GM13977 (cell line): ENCODE results near the gene GBE1.

Experiments
- DNase-seq: peaks from one replicate; pipeline ENCODE4 v3.0.0; 2012; ENCODE audit warnings: low spot score
- in situ Hi-C: fragments of 300-500 bp; cut with MboI; formaldehyde crosslinking; loops from one replicate; pipeline ENCODE4 v1.12.0; 2022; ENCODE audit warnings: low sequenced_read_pairs, low pct_unique_long_range_greater_than_20kb, mixed read lengths, inconsistent platforms; ENCODE audit not compliant: unreplicated experiment
- TF ChIP-seq, protein P1 (sequence below): IDR thresholded peaks from 2 replicates; pipeline ENCODE4 v1.5.1; 2012; ENCODE audit warnings: mild to moderate bottlenecking, control low read depth; ENCODE audit not compliant: insufficient read depth; ENCODE audit errors: extremely low read depth, missing control alignments

Gene GBE1

DNA sequence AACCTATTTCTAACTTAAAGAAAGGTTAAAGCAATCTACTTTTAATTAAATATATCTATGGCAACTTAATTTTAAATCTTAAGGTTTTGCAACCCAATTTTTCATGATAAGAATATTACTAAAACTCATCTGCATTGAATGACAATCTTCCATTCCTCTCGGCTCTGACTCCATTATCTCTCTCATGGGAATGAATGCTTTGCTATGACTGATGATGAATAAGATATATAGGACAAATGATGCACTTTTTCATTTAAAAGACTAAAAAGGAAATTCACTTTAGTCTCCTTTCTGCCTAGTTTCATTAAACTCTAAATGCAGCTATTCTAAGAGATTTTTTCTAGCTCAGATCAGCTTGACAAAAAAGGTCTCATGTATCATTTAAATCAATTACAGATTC, 68.7 kb downstream of the GBE1 start:
- in situ Hi-C loops, result no loop called here
- no peak for DNase-seq
- TF ChIP-seq, protein P1, sequence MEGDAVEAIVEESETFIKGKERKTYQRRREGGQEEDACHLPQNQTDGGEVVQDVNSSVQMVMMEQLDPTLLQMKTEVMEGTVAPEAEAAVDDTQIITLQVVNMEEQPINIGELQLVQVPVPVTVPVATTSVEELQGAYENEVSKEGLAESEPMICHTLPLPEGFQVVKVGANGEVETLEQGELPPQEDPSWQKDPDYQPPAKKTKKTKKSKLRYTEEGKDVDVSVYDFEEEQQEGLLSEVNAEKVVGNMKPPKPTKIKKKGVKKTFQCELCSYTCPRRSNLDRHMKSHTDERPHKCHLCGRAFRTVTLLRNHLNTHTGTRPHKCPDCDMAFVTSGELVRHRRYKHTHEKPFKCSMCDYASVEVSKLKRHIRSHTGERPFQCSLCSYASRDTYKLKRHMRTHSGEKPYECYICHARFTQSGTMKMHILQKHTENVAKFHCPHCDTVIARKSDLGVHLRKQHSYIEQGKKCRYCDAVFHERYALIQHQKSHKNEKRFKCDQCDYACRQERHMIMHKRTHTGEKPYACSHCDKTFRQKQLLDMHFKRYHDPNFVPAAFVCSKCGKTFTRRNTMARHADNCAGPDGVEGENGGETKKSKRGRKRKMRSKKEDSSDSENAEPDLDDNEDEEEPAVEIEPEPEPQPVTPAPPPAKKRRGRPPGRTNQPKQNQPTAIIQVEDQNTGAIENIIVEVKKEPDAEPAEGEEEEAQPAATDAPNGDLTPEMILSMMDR, result no peak

DNA sequence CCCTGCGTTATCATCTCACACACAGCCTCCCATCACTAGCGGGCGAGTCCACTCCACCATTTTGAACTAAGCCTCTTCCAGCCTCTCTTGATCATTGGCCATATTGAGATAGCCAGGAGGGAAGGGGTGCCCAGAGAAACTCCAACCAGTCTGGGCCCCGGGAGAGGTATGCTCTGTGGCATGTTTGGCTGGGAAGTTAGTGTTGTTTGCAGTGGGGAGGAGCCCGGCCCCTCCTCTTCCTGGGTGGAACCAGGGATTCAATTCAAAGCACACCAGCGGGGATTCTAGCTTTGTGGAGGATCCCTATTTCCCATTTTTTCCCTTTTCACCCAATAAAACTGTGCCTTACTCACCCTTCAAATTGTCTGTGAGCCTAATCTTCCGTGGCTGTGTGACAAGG, 71.8 kb downstream of the GBE1 start:
- in situ Hi-C loops, result no loop called here
- TF ChIP-seq, protein P1, result no peak
- no peak for DNase-seq

DNA sequence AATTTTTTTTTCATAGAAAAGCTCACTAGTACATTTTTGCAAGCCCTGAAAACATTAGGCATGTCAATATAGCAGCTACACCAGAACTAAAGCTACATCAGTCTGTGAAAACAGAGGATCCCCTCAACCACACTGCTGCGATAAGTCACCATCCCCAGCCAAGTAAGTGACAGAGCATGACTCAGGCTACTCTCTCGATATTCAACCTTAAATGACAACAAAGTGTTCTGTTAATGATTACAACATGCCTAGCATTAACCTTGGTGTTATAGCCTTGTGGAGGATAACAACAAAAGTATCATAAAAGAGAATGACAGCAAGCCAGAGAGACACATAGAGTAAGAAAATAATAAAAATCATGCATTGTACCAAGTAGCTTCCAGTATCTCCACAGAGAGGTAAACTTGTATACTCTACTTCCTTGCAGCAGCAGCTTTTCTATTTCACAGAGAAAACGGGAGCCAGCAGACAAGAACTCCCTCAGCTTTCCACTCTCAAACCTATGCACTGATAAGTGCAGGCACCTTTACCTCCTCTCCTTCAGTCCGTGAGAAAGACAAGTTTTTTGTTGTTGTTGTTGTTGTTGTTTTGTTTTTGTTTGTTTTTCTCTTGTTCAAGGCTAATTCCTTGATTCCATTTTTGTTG, 76.6 kb downstream of the GBE1 start:
- in situ Hi-C loops, result no loop called here
- TF ChIP-seq, protein P1, result no peak
- DNase-seq, result no peak

DNA sequence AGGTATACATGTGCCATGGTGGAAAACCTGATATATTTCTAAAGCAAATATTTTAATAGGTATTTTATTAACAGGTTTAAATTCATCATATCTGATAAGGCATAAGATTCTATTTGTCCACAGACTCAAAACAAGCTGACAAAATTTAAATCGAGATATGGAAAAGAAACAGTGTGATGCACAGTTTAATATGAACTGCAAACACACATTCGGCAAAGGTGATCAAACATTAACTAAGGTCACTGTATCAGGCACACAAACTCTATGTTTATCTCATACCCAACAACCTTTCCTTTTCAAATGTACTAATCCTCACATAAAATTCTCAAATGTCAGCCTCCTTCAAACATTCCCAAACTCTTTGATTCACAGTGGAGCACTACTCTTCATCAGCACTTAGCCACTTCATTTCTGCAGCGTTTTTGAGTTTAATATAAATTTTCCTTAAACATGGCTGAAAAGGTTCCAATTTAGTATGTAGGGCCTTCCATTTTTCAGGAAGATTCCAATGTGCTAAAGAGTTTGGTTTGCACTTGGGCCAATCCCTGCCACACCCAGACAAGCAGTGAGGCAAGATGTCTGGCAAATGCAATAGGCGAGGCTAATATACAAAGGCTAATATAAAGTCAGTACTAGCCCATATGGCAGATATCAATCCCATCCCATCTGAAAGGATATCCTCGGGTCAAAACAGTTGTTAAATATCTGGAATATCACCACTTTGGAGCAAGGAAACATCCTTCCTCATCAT, 84.6 kb downstream of the GBE1 start:
- no peak for DNase-seq
- in situ Hi-C loops, result no loop called here
- TF ChIP-seq, protein P1, result no peak

DNA sequence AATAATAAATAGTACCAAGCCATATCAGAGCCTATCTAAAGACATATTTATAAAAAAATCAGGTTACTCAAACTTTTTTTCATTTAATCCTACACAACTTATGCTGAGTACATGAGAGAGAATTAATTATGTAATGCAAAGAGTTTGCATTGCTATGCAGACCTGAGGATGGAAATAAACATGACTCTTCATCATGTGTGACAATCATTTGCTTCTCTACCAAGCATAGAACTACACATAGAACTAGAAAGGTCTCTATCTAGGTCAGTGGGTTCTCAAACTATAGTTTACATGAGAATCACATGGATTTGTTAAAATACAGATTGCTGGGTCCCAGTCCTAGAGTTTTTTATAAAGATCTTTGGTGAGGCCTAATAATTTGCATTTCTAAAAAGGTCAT, 86.8 kb downstream of the GBE1 start:
- no peak for DNase-seq
- TF ChIP-seq, protein P1, result no peak
- in situ Hi-C loops, result no loop called here

DNA sequence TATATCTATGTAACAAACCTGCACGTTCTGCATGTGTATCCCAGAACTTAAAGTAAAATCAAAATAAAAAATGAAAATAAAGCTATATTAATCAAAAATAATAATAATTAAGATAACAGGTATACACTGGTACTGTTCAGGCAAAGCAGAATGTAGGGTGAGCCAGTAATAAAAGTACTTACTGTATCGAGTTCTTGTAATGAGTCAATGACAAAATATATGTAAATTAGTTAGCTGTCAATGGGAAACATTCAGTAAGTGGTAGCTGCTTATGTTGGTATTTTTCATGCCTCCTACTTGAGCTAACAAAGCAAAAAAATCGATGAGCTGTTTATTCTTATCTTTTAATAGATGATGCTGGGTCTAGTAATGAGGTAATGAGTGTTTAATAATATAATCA, 93.2 kb downstream of the GBE1 start:
- no peak for DNase-seq
- in situ Hi-C loops, result no loop called here

More for the DNA sequence above, 93.2 kb downstream of the GBE1 start:
- TF ChIP-seq, protein P1, result no peak
